ENCODE results near the gene YJEFN3.

YJEFN3 gene

GRCh38 chr19:19524053-19524452 lies 4.7 kb upstream of the YJEFN3 start:
- no peak for DNase-seq (ENCODE audit: low read depth)

- no peak for DNase-seq (ENCODE audit: low read depth)
These were observed 2.9 kb upstream of the YJEFN3 start for GRCh38 chr19:19525611-19526380.

GRCh38 chr19:19526581-19527370 lies 1.9 kb upstream of the YJEFN3 start:
- no peak for DNase-seq (ENCODE audit: low read depth)

GRCh38 chr19:19527371-19527656 lies 1.4 kb upstream of the YJEFN3 start:
- DNase-seq (ENCODE audit: low read depth): no peak

- no peak for DNase-seq (ENCODE audit: low read depth)
These were observed 761 bp upstream of the YJEFN3 start for GRCh38 chr19:19527674-19528625.

- DNase-seq (ENCODE audit: low read depth): no peak
These were observed 1.2 kb downstream of the YJEFN3 start for GRCh38 chr19:19529783-19530422.

GRCh38 chr19:19530423-19530804 lies 1.7 kb downstream of the YJEFN3 start:
- no peak for DNase-seq (ENCODE audit: low read depth)

- DNase-seq (ENCODE audit: low read depth): no peak
These were observed 2.2 kb downstream of the YJEFN3 start for GRCh38 chr19:19530889-19531288.

GRCh38 chr19:19531951-19532805 lies 3.5 kb downstream of the YJEFN3 start:
- no peak for DNase-seq (ENCODE audit: low read depth)

- DNase-seq (ENCODE audit: low read depth): no peak
These were observed 4.3 kb downstream of the YJEFN3 start for GRCh38 chr19:19532806-19533701.

GRCh38 chr19:19533841-19534240 lies 5.1 kb downstream of the YJEFN3 start:
- DNase-seq (ENCODE audit: low read depth): no peak

GRCh38 chr19:19534556-19535265 lies 6.0 kb downstream of the YJEFN3 start:
- no peak for DNase-seq (ENCODE audit: low read depth)

GRCh38 chr19:19535311-19536191 lies 6.8 kb downstream of the YJEFN3 start:
- DNase-seq (ENCODE audit: low read depth): no peak

GRCh38 chr19:19537075-19538048 lies 8.7 kb downstream of the YJEFN3 start:
- no peak for DNase-seq (ENCODE audit: low read depth)

- no peak for DNase-seq (ENCODE audit: low read depth)
These were observed 9.5 kb downstream of the YJEFN3 start, which contains the start of gene CILP2 for GRCh38 chr19:19538061-19538784. TSS of gene CILP2 (plus strand) at chr19:19538265. CDS start at chr19:19538350, 85 bp downstream.

GRCh38 chr19:19538785-19539166 lies 10.1 kb downstream of the YJEFN3 start:
- peak; percentile 27 for DNase-seq (ENCODE audit: low read depth)

Data from amniotic epithelial cell (primary cell).